Endodermal cell (in vitro differentiated cells): ENCODE data around the gene RAB33B. TPM values are rescaled to one million over a fixed set of nuclear protein-coding genes. Genes with fewer than 3 reads are reported as not detected.

ENCODE experiments used
- DNase-seq: peaks from one replicate; pipeline ENCODE4 v3.0.0-alpha.2; 2017
- H3K27ac ChIP-seq: 2 replicates; pipeline ENCODE4 v1.5.1; 2013; ENCODE audit warnings: mild to moderate bottlenecking, low read depth, low read length, moderate library complexity
- H3K27me3 ChIP-seq: 2 replicates; pipeline ENCODE4 v1.6.1; 2013; ENCODE audit warnings: mild to moderate bottlenecking, low read length, moderate library complexity; ENCODE audit not compliant: insufficient read depth, control insufficient read depth, poor library complexity, severe bottlenecking
- H3K36me3 ChIP-seq: 2 replicates; pipeline ENCODE4 v1.7.0; 2013; ENCODE audit warnings: mild to moderate bottlenecking, low read length, moderate library complexity; ENCODE audit not compliant: control insufficient read depth, insufficient read depth
- H3K4me1 ChIP-seq: one replicate; pipeline ENCODE4 v1.7.0; 2013; ENCODE audit warnings: low read length; ENCODE audit not compliant: control insufficient read depth, insufficient read depth
- H3K4me3 ChIP-seq: 2 replicates; pipeline ENCODE4 v1.5.1; 2013; ENCODE audit warnings: mild to moderate bottlenecking, low read length, moderate library complexity
- H3K9ac ChIP-seq: 2 replicates; pipeline ENCODE4 v1.6.1; 2013; ENCODE audit warnings: mild to moderate bottlenecking, low read length, moderate library complexity; ENCODE audit not compliant: poor library complexity, severe bottlenecking; ENCODE audit errors: extremely low read depth
- H3K9me3 ChIP-seq: 2 replicates; pipeline ENCODE4 v1.6.1; 2013; ENCODE audit warnings: mild to moderate bottlenecking, low read length, moderate library complexity; ENCODE audit not compliant: control insufficient read depth
- H3K27ac Mint-ChIP-seq: 2 replicates; pipeline ENCODE4 v1.8.0; 2020; ENCODE audit warnings: mixed read lengths
- H3K27me3 Mint-ChIP-seq: 2 replicates; pipeline ENCODE4 v1.8.0; 2021; ENCODE audit warnings: mild to moderate bottlenecking, mixed read lengths; ENCODE audit not compliant: insufficient read depth
- H3K36me3 Mint-ChIP-seq: 2 replicates; pipeline ENCODE4 v1.8.0; 2020; ENCODE audit warnings: low read depth, mixed read lengths
- H3K4me1 Mint-ChIP-seq: 2 replicates; pipeline ENCODE4 v1.8.0; 2020; ENCODE audit warnings: mixed read lengths
- H3K4me3 Mint-ChIP-seq: 2 replicates; pipeline ENCODE4 v1.8.0; 2020; ENCODE audit warnings: mild to moderate bottlenecking, moderate library complexity, mixed read lengths
- H3K9me3 Mint-ChIP-seq: 2 replicates; pipeline ENCODE4 v1.8.0; 2020; ENCODE audit warnings: mild to moderate bottlenecking, mixed read lengths
- WGBS, 2 experiments: methylation state at CpG; one replicate each; pipeline versions ENCODE4 v1.1.5 to v1.1.7; 2013; ENCODE audit warnings: missing lambda C conversion rate in 2 of 2, mixed read lengths in 1 of 2; ENCODE audit not compliant: insufficient coverage in 1 of 2, insufficient read length in 1 of 2; 5-methylcytosine and 5-hydroxymethylcytosine counted together
- total RNA-seq, 2 donors: library from RNA; stranded (reverse); fragmentation: NEBNext Ultra II Directional in 1 of 2; extraction: Animal tissue kit (Norgen Biotek cat#: 25700) in 1 of 2; gene quantifications; 2 replicates in 1 of 2; 3 replicates in 1 of 2; pipeline ENCODE4 v1.2.1, GENCODE V29; 2021
- TF ChIP-seq, protein P1 (sequence below): fragments of 200-600 bp; sonication (generic); conservative IDR thresholded peaks from 2 replicates; pipeline ENCODE4 v1.5.0; 2021; ENCODE audit warnings: antibody characterized with exemption, mild to moderate bottlenecking

Gene RAB33B
- total RNA-seq, 2 donors from 2014 or later, result 8.7 to 11.4 TPM

DNA sequence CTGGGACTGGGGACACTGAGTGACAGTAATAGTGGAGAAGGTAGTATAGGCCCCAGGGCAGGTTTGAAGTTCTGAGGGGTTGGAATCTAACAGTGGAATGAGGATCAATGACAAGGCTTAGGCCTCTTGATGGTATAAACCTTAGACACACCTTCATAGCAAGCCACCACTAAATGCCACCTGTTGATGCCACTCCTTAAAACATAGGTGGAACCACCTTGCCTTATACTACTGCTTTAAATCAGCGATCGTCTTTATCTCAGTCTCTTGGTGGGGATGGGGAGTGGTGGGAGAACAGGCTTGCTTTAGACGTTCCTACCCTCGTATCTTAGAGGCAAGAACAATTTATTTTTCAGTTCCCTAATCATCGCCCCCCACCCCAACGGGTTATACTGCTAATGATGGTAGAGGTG is 1.2 kb downstream of the RAB33B start:
- H3K27me3 Mint-ChIP-seq, result no peaks in the 10 kb centered on the region
- peaks cover 5% of the 10 kb centered on the region for H3K4me1 ChIP-seq
- H3K4me1 Mint-ChIP-seq, result peaks cover 56% of the 10 kb centered on the region
- H3K4me3 ChIP-seq, result peak overlapping the region; percentile 97
- peaks cover 5% of the 10 kb centered on the region for H3K9me3 ChIP-seq
- TF ChIP-seq, protein P1, sequence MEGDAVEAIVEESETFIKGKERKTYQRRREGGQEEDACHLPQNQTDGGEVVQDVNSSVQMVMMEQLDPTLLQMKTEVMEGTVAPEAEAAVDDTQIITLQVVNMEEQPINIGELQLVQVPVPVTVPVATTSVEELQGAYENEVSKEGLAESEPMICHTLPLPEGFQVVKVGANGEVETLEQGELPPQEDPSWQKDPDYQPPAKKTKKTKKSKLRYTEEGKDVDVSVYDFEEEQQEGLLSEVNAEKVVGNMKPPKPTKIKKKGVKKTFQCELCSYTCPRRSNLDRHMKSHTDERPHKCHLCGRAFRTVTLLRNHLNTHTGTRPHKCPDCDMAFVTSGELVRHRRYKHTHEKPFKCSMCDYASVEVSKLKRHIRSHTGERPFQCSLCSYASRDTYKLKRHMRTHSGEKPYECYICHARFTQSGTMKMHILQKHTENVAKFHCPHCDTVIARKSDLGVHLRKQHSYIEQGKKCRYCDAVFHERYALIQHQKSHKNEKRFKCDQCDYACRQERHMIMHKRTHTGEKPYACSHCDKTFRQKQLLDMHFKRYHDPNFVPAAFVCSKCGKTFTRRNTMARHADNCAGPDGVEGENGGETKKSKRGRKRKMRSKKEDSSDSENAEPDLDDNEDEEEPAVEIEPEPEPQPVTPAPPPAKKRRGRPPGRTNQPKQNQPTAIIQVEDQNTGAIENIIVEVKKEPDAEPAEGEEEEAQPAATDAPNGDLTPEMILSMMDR, result no peak
- 70% methylated on average over 4 of the region's 6 CpGs; no CpG with 5 or more reads in 1 of the 2 experiments for WGBS, 2 experiments
- no peaks in the 10 kb centered on the region for H3K9me3 Mint-ChIP-seq
- H3K27ac ChIP-seq, result no peak overlapping the region
- DNase-seq, result no peak
- H3K27ac Mint-ChIP-seq, result peak overlapping the region; percentile 95
- peaks cover 6% of the 10 kb centered on the region for H3K36me3 ChIP-seq
- H3K36me3 Mint-ChIP-seq, result peaks cover 10% of the 10 kb centered on the region
- H3K27me3 ChIP-seq, result no peaks in the 10 kb centered on the region
- H3K4me3 Mint-ChIP-seq, result peak overlapping the region; percentile 91
- H3K9ac ChIP-seq, result peak overlapping the region; percentile 87

DNA sequence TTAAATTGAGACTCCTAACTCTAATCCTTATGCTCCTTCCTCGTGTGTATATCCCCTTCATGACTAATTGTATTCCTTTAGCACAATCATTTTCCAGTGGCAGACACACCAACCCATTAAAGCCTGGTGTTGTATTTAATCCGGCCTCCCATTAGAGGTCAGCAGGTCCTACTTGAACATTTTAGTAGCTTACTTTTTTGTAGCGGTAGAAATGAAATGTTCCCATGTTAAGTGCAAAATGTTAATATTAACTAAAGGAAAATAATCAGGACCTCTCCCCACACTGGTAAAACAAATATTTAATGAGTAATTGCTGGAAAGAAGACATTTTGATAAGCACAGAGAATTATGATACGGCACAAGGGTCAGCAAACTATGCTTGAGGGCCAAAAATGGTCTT is 3.4 kb downstream of the RAB33B start:
- no peak overlapping the region for H3K9ac ChIP-seq
- no peaks in the 10 kb centered on the region for H3K36me3 ChIP-seq
- no peaks in the 10 kb centered on the region for H3K27me3 ChIP-seq
- no peaks in the 10 kb centered on the region for H3K9me3 Mint-ChIP-seq
- peaks cover 58% of the 10 kb centered on the region for H3K4me1 Mint-ChIP-seq
- H3K27ac Mint-ChIP-seq, result no peak overlapping the region
- 67 to 70% methylated on average over 2 to 4 of the region's 4 CpGs for WGBS, 2 experiments
- H3K4me3 Mint-ChIP-seq, result peak overlapping the region; percentile 91
- H3K4me1 ChIP-seq, result peaks cover 5% of the 10 kb centered on the region
- no peaks in the 10 kb centered on the region for H3K9me3 ChIP-seq
- H3K4me3 ChIP-seq, result peak overlapping the region; percentile 97
- H3K36me3 Mint-ChIP-seq, result peaks cover 5% of the 10 kb centered on the region
- TF ChIP-seq, protein P1, result no peak
- no peak for DNase-seq
- no peaks in the 10 kb centered on the region for H3K27me3 Mint-ChIP-seq
- no peak overlapping the region for H3K27ac ChIP-seq

DNA sequence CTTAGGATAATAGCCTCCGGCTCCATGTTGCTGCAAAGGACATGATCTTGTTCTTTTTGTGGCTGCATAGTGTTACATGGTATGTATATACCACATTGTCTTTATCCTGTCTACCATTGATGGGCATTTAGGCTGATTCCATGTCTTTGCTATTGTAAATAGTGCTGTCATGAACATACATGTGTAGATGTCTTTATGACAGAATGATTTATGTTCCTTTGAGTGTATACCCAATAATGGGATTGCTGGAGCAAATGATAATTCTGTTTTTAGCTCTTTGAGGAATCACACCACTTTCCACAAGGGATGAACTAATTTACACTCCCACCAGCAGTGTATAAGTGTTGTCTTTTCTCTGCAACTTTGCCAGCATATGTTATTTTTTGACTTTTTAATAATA is 4.6 kb downstream of the RAB33B start:
- Histone ChIP-seq H3K4me3 (peak overlapping the region; percentile 19), H3K27ac (no peak overlapping the region), H3K27me3 (no peaks in the 10 kb centered on the region), H3K9ac (no peak overlapping the region), H3K4me1 (peaks cover 5% of the 10 kb centered on the region), H3K9me3 (no peaks in the 10 kb centered on the region), H3K36me3 (peaks cover 4% of the 10 kb centered on the region)
- no peak overlapping the region for H3K4me3 Mint-ChIP-seq
- no peaks in the 10 kb centered on the region for H3K27me3 Mint-ChIP-seq
- H3K4me1 Mint-ChIP-seq, result peaks cover 51% of the 10 kb centered on the region
- no peaks in the 10 kb centered on the region for H3K9me3 Mint-ChIP-seq
- no peak for DNase-seq
- H3K36me3 Mint-ChIP-seq, result peaks cover 9% of the 10 kb centered on the region
- 100% methylated on average over 1 of the region's 1 CpG; no CpG with 5 or more reads in 1 of the 2 experiments for WGBS, 2 experiments
- peak overlapping the region; percentile 50 for H3K27ac Mint-ChIP-seq
- TF ChIP-seq, protein P1, result no peak
